Naive thymus-derived CD8-positive, alpha-beta T cell (primary cell): Measurements from ENCODE around the gene PRKAR1B. TPM values are rescaled to one million over a fixed set of nuclear protein-coding genes. Genes with fewer than 3 reads are reported as not detected.
A peak's percentile ranks its signal among the peaks of the same experiment; 100 is the strongest.

ENCODE experiments used
- ATAC-seq, 2 donors: fragments of 150-1000 bp; cut with Tn5 transposase in 1 of 2; sonication (Bioruptor Pico), chemical (Tn5 transposase) in 1 of 2; 1 replicate in 1 of 2; 2 replicates in 1 of 2; pipeline ENCODE4 v1.10.0; 2021; ENCODE audit warnings: mild to moderate bottlenecking in 2 of 2, moderate library complexity in 2 of 2
- POLR2A ChIA-PET: fragments of 350-600 bp; sonication (Branson Sonifier 250); formaldehyde crosslinking; loops from one replicate; lab custom pipeline; 2021; ENCODE audit warnings: antibody characterized with exemption; lab: Charles Lee
- DNase-seq, 10 donors: peaks; one replicate each; pipeline versions ENCODE4 v3.0.0 to v3.0.0-alpha.2; 2020 to 2022
- H3K27ac Mint-ChIP-seq, 10 donors: one replicate each; pipeline ENCODE4 v1.8.0; 2020 to 2022; ENCODE audit warnings: mild to moderate bottlenecking in 10 of 10, mixed read lengths in 10 of 10, moderate library complexity in 4 of 10, inconsistent platforms in 1 of 10
- H3K27me3 Mint-ChIP-seq, 5 donors: one replicate each; pipeline ENCODE4 v1.8.0; 2021 to 2022; ENCODE audit warnings: mixed read lengths in 5 of 5
- H3K36me3 Mint-ChIP-seq, 3 donors: one replicate each; pipeline ENCODE4 v1.8.0; 2020 to 2022; ENCODE audit warnings: mixed read lengths in 3 of 3, mild to moderate bottlenecking in 2 of 3, inconsistent platforms in 1 of 3
- H3K4me1 Mint-ChIP-seq, 4 donors: one replicate each; pipeline ENCODE4 v1.8.0; 2021 to 2022; ENCODE audit warnings: mixed read lengths in 4 of 4
- H3K4me3 Mint-ChIP-seq, 10 donors: one replicate each; pipeline ENCODE4 v1.8.0; 2020 to 2022; ENCODE audit warnings: mild to moderate bottlenecking in 10 of 10, mixed read lengths in 10 of 10, moderate library complexity in 6 of 10, inconsistent platforms in 1 of 10
- H3K9me3 Mint-ChIP-seq, 9 donors: one replicate each; pipeline ENCODE4 v1.8.0; 2020 to 2022; ENCODE audit warnings: mixed read lengths in 9 of 9, mild to moderate bottlenecking in 3 of 9, inconsistent platforms in 1 of 9, moderate library complexity in 1 of 9
- polyA plus RNA-seq, 3 donors: library from polyadenylated mRNA; unstranded; fragments of 300-500 nt; fragmentation: Illumina TruSeq; gene quantifications; one replicate each; pipeline ENCODE4 v1.2.3, GENCODE V29; 2021
- total RNA-seq, 8 experiments: library from RNA in 2 of 8; stranded (reverse) in 2 of 8; gene quantifications; one replicate each; pipeline ENCODE4 v1.2.3 and lab custom pipeline; 2021 to 2026

PRKAR1B gene
- total RNA-seq (10 to 100 TPM; 46.2 to 47.3 TPM), polyA plus RNA-seq (10 to 100 TPM; 14.6 to 35.4 (median 27.6) TPM), total RNA-seq (lab: John Stamatoyannopoulos, UW) (36.2 to 108 (median 47.4) reads per million in 6 experiments)

GRCh38 chr7:727104-727805 lies at the start of gene PRKAR1B:
PRKAR1B (minus strand) TSS chr7:727281; CDS start chr7:711505, 15,776 bp downstream.
- peak in 6 of 10 donors; percentile 16 to 41 (median 32) for DNase-seq
- Mint-ChIP-seq H3K36me3 (peaks cover 0 to 19% (median 11%) of the 10 kb centered on the region in 3 donors), H3K4me1 (peaks cover 16 to 46% (median 30%) of the 10 kb centered on the region in 4 donors), H3K9me3 (no peaks in the 10 kb centered on the region), H3K27me3 (no peaks in the 10 kb centered on the region), H3K4me3 (peak within 1 kb of the TSS; percentile 73 to 90 (median 85)), H3K27ac (peak within 1 kb of the TSS; percentile 72 to 89 (median 84))
- ATAC-seq, result peak; percentile 63 to 73
- POLR2A ChIA-PET, result interaction anchor here (0.9 to 1.5 kb wide), 4 partner anchors 9 to 122 kb away, joined by 3 to 4 read pairs (median 3); no protein-coding TSS in a partner anchor

- Mint-ChIP-seq H3K36me3 (peaks cover 0 to 44% (median 3%) of the 10 kb centered on the region in 3 donors), H3K27me3 (no peaks in the 10 kb centered on the region), H3K4me1 (no peaks in the 10 kb centered on the region), H3K4me3 (no peak overlapping the region), H3K27ac (no peak overlapping the region), H3K9me3 (no peaks in the 10 kb centered on the region)
- DNase-seq, result no peak
- ATAC-seq, result no peak
- POLR2A ChIA-PET, result no interaction called here
Measured at GRCh38 chr7:776381-776780, 49.3 kb upstream of the PRKAR1B start.

- POLR2A ChIA-PET, result no interaction called here
- DNase-seq (peak; percentile 36 to 73 (median 63)), ATAC-seq (peak; percentile 73 to 91)
- H3K27me3 Mint-ChIP-seq, result no peaks in the 10 kb centered on the region
- H3K27ac Mint-ChIP-seq, result no peak overlapping the region
- H3K4me1 Mint-ChIP-seq, result no peaks in the 10 kb centered on the region
- H3K9me3 Mint-ChIP-seq, result no peaks in the 10 kb centered on the region
- peak overlapping the region in 1 of 10 donors; percentile 19 for H3K4me3 Mint-ChIP-seq
- H3K36me3 Mint-ChIP-seq, result peaks cover 0 to 30% (median 0%) of the 10 kb centered on the region in 3 donors
Measured at GRCh38 chr7:774161-775109, 47.4 kb upstream of the PRKAR1B start.

GRCh38 chr7:773622-773915 lies 46.5 kb upstream of the PRKAR1B start:
- Mint-ChIP-seq H3K27me3 (no peaks in the 10 kb centered on the region), H3K9me3 (no peaks in the 10 kb centered on the region), H3K4me3 (no peak overlapping the region), H3K27ac (no peak overlapping the region), H3K4me1 (no peaks in the 10 kb centered on the region), H3K36me3 (peaks cover 0 to 30% (median 0%) of the 10 kb centered on the region in 3 donors)
- no peak for DNase-seq
- ATAC-seq, result no peak
- POLR2A ChIA-PET, result no interaction called here

GRCh38 chr7:772861-773621 lies 46.0 kb upstream of the PRKAR1B start:
- DNase-seq (no peak), ATAC-seq (no peak)
- Mint-ChIP-seq H3K4me1 (no peaks in the 10 kb centered on the region), H3K9me3 (no peaks in the 10 kb centered on the region), H3K27me3 (no peaks in the 10 kb centered on the region), H3K36me3 (peaks cover 0 to 27% (median 0%) of the 10 kb centered on the region in 3 donors), H3K4me3 (no peak overlapping the region), H3K27ac (peak overlapping the region in 1 of 10 donors; percentile 18)
- POLR2A ChIA-PET, result no interaction called here

GRCh38 chr7:772392-772791 lies 45.3 kb upstream of the PRKAR1B start:
- POLR2A ChIA-PET, result no interaction called here
- H3K4me3 Mint-ChIP-seq, result no peak overlapping the region
- H3K27ac Mint-ChIP-seq, result peak overlapping the region in 1 of 10 donors; percentile 18
- no peaks in the 10 kb centered on the region for H3K9me3 Mint-ChIP-seq
- no peak for ATAC-seq
- DNase-seq, result no peak
- H3K27me3 Mint-ChIP-seq, result no peaks in the 10 kb centered on the region
- H3K4me1 Mint-ChIP-seq, result peaks cover 0 to under 1% (median 0%) of the 10 kb centered on the region in 4 donors
- H3K36me3 Mint-ChIP-seq, result peaks cover 0 to 25% (median 2%) of the 10 kb centered on the region in 3 donors

- peaks cover 0 to 24% (median 4%) of the 10 kb centered on the region in 3 donors for H3K36me3 Mint-ChIP-seq
- DNase-seq, result no peak
- no peaks in the 10 kb centered on the region for H3K9me3 Mint-ChIP-seq
- no peak overlapping the region for H3K4me3 Mint-ChIP-seq
- peak overlapping the region in 1 of 10 donors; percentile 11 for H3K27ac Mint-ChIP-seq
- H3K4me1 Mint-ChIP-seq, result peaks cover 0 to 2% (median 0%) of the 10 kb centered on the region in 4 donors
- ATAC-seq, result no peak
- POLR2A ChIA-PET, result interaction anchor here (0.8 to 1.6 kb wide), 2 partner anchors 408 to 439 kb away, joined by 3 read pairs; no protein-coding TSS in a partner anchor
- H3K27me3 Mint-ChIP-seq, result no peaks in the 10 kb centered on the region
Measured at GRCh38 chr7:772005-772294, 44.9 kb upstream of the PRKAR1B start.

GRCh38 chr7:771234-772004 lies 44.3 kb upstream of the PRKAR1B start:
- Mint-ChIP-seq H3K4me1 (peaks cover 0 to 2% (median 0%) of the 10 kb centered on the region in 4 donors), H3K27me3 (no peaks in the 10 kb centered on the region), H3K36me3 (peaks cover 0 to 26% (median 6%) of the 10 kb centered on the region in 3 donors), H3K4me3 (no peak overlapping the region), H3K9me3 (no peaks in the 10 kb centered on the region), H3K27ac (peak overlapping the region in 1 of 10 donors; percentile 11)
- ATAC-seq, result no peak
- POLR2A ChIA-PET, result interaction anchor here (0.8 to 1.6 kb wide), 2 partner anchors 408 to 438 kb away, joined by 3 read pairs; no protein-coding TSS in a partner anchor
- no peak for DNase-seq

GRCh38 chr7:770741-771166 lies 43.7 kb upstream of the PRKAR1B start:
- Mint-ChIP-seq H3K4me3 (no peak overlapping the region), H3K4me1 (peaks cover 0 to 2% (median 0%) of the 10 kb centered on the region in 4 donors), H3K9me3 (no peaks in the 10 kb centered on the region), H3K36me3 (peaks cover 0 to 29% (median 7%) of the 10 kb centered on the region in 3 donors), H3K27me3 (no peaks in the 10 kb centered on the region), H3K27ac (no peak overlapping the region)
- DNase-seq, result no peak
- POLR2A ChIA-PET, result interaction anchor here (1.6 kb wide), 1 partner anchor 438 kb away, joined by 3 read pairs; no protein-coding TSS in a partner anchor
- no peak for ATAC-seq

GRCh38 chr7:770336-770735 lies 43.3 kb upstream of the PRKAR1B start:
- POLR2A ChIA-PET, result interaction anchor here (1.6 kb wide), 1 partner anchor 437 kb away, joined by 3 read pairs; no protein-coding TSS in a partner anchor
- peaks cover 0 to 2% (median 0%) of the 10 kb centered on the region in 4 donors for H3K4me1 Mint-ChIP-seq
- no peak for ATAC-seq
- no peak for DNase-seq
- H3K36me3 Mint-ChIP-seq, result peaks cover 0 to 29% (median 7%) of the 10 kb centered on the region in 3 donors
- no peaks in the 10 kb centered on the region for H3K9me3 Mint-ChIP-seq
- no peaks in the 10 kb centered on the region for H3K27me3 Mint-ChIP-seq
- no peak overlapping the region for H3K4me3 Mint-ChIP-seq
- H3K27ac Mint-ChIP-seq, result no peak overlapping the region

GRCh38 chr7:768881-769504 lies 41.9 kb upstream of the PRKAR1B start:
- Mint-ChIP-seq H3K9me3 (no peaks in the 10 kb centered on the region), H3K4me1 (peaks cover 0 to 2% (median 0%) of the 10 kb centered on the region in 4 donors), H3K27me3 (no peaks in the 10 kb centered on the region), H3K4me3 (no peak overlapping the region), H3K27ac (no peak overlapping the region), H3K36me3 (peaks cover 0 to 32% (median 10%) of the 10 kb centered on the region in 3 donors)
- peak in 1 of 2 donors; percentile 30 for ATAC-seq
- peak in 2 of 10 donors; percentile 11 to 16 for DNase-seq
- POLR2A ChIA-PET, result no interaction called here
